SHP77 (cell line): ENCODE data around the gene CDH24.

Experiments
- DNase-seq, 2 experiments: peaks; one replicate each; lab custom pipeline; 2025; lab: John Stamatoyannopoulos, UW

The CDH24 gene

GRCh38 chr14:23056956-23057756 lies at the start of gene CDH24:
TSS of gene CDH24 (minus strand) at chr14:23057520. CDS start at chr14:23055733, 1,787 bp downstream.
- no peak for DNase-seq

- no peak for DNase-seq
Measured at GRCh38 chr14:23106747-23107045, 49.4 kb upstream of the CDH24 start.

- no peak for DNase-seq
Measured at GRCh38 chr14:23105348-23105824, 48.1 kb upstream of the CDH24 start.

GRCh38 chr14:23104591-23105347 lies 47.4 kb upstream of the CDH24 start, which contains the start of gene CIROP:
TSS of gene CIROP (minus strand) at chr14:23104989. CDS start at chr14:23104920, 69 bp downstream.
- peak in 1 of 2 experiments; percentile 16 for DNase-seq

- DNase-seq = no peak
Measured at GRCh38 chr14:23104070-23104590, 46.8 kb upstream of the CDH24 start.

- DNase-seq = no peak
Measured at GRCh38 chr14:23103581-23103980, 46.3 kb upstream of the CDH24 start.

GRCh38 chr14:23102801-23103200 lies 45.5 kb upstream of the CDH24 start:
- no peak for DNase-seq

GRCh38 chr14:23101986-23102625 lies 44.8 kb upstream of the CDH24 start:
- no peak for DNase-seq

- DNase-seq = no peak
Measured at GRCh38 chr14:23101213-23101970, 44.1 kb upstream of the CDH24 start.

- no peak for DNase-seq
Measured at GRCh38 chr14:23099212-23099861, 42.0 kb upstream of the CDH24 start.

GRCh38 chr14:23097786-23098185 lies 40.5 kb upstream of the CDH24 start:
- no peak for DNase-seq

GRCh38 chr14:23095196-23096108 lies 38.1 kb upstream of the CDH24 start, which contains the start of gene C14orf119:
TSS of gene C14orf119 (plus strand) at chr14:23095505. CDS start at chr14:23097659, 2,154 bp downstream.
- no peak for DNase-seq

- DNase-seq = no peak
Measured at GRCh38 chr14:23094666-23095195, 37.4 kb upstream of the CDH24 start, which contains the start of gene ACIN1. TSS of gene ACIN1 (minus strand) at chr14:23095136. CDS start at chr14:23095112, 24 bp downstream.

GRCh38 chr14:23093991-23094665 lies 36.8 kb upstream of the CDH24 start:
- no peak for DNase-seq

GRCh38 chr14:23093526-23093925 lies 36.2 kb upstream of the CDH24 start:
- DNase-seq = no peak

GRCh38 chr14:23093104-23093503 lies 35.8 kb upstream of the CDH24 start:
- DNase-seq = no peak

GRCh38 chr14:23091294-23092225 lies 34.2 kb upstream of the CDH24 start:
- no peak for DNase-seq

- no peak for DNase-seq
Measured at GRCh38 chr14:23090254-23090636, 32.9 kb upstream of the CDH24 start.
